MM.1S (cell line): ENCODE measurements around the gene ZNF550.
"Not testable (repeated sequence)": the region's sequence is repeated elsewhere in the genome, so short reads cannot be mapped to it uniquely, and the experiment has no call there.

ENCODE experiments used
- DNase-seq: peaks from one replicate; pipeline ENCODE4 v3.0.0-alpha.2; 2015
- H2AFZ ChIP-seq: fragments of 300-600 bp; sonication (generic); 2 replicates; pipeline ENCODE4 v1.6.0; 2016; ENCODE audit warnings: antibody characterized with exemption, low read length
- H3F3A ChIP-seq: fragments of 300-600 bp; sonication (generic); 2 replicates; pipeline ENCODE4 v1.6.1; 2016; ENCODE audit warnings: mild to moderate bottlenecking, antibody characterized with exemption, low read length, moderate library complexity, mixed read lengths; ENCODE audit not compliant: insufficient read depth
- H3K27ac ChIP-seq: fragments of 300-600 bp; sonication (generic); 2 replicates; pipeline ENCODE4 v1.5.1; 2016; ENCODE audit warnings: mild to moderate bottlenecking, low read length
- H3K27me3 ChIP-seq: fragments of 300-600 bp; sonication (generic); replicated peaks from 2 replicates; pipeline ENCODE4 v1.6.0; 2016; ENCODE audit warnings: low read length; ENCODE audit not compliant: insufficient read depth
- H3K36me3 ChIP-seq: fragments of 300-600 bp; sonication (generic); replicated peaks from 2 replicates; pipeline ENCODE4 v1.6.1; 2016; ENCODE audit warnings: mild to moderate bottlenecking, low read length, mixed read lengths; ENCODE audit not compliant: insufficient read depth
- H3K4me1 ChIP-seq: fragments of 300-600 bp; sonication (generic); 2 replicates; pipeline ENCODE4 v1.6.1; 2016; ENCODE audit warnings: low read length, mixed read lengths
- H3K4me2 ChIP-seq: fragments of 300-600 bp; sonication (generic); 2 replicates; pipeline ENCODE4 v1.6.0; 2016; ENCODE audit warnings: low read depth, low read length
- H3K4me3 ChIP-seq: fragments of 300-600 bp; sonication (generic); 2 replicates; pipeline ENCODE4 v1.5.1; 2016; ENCODE audit warnings: low read length, mixed read lengths
- H3K79me2 ChIP-seq: fragments of 300-600 bp; sonication (generic); 2 replicates; pipeline ENCODE4 v1.6.1; 2016; ENCODE audit warnings: mixed run types, low read length, mixed read lengths
- H3K9ac ChIP-seq: fragments of 300-600 bp; sonication (generic); 2 replicates; pipeline ENCODE4 v1.6.1; 2016; ENCODE audit warnings: low read length, mixed read lengths
- H3K9me2 ChIP-seq: fragments of 300-600 bp; sonication (generic); replicated peaks from 2 replicates; pipeline ENCODE4 v1.6.1; 2016; ENCODE audit warnings: mild to moderate bottlenecking, low read length, mixed read lengths; ENCODE audit not compliant: insufficient read depth
- H3K9me3 ChIP-seq: fragments of 300-600 bp; sonication (generic); replicated peaks from 2 replicates; pipeline ENCODE4 v1.6.1; 2016; ENCODE audit warnings: mild to moderate bottlenecking, low read length, mixed read lengths; ENCODE audit not compliant: insufficient read depth
- H4K20me1 ChIP-seq: fragments of 300-600 bp; sonication (generic); 2 replicates; pipeline ENCODE4 v1.6.1; 2016; ENCODE audit warnings: mild to moderate bottlenecking, low read length, moderate library complexity, mixed read lengths; ENCODE audit not compliant: insufficient read depth
- CTCF ChIP-seq: fragments of 300-600 bp; sonication (generic); IDR thresholded peaks from 2 replicates; pipeline ENCODE4 v1.5.1; 2016; ENCODE audit warnings: antibody characterized with exemption, low read length, mixed read lengths
- EZH2 ChIP-seq: fragments of 300-600 bp; sonication (generic); optimal IDR thresholded peaks from 2 replicates; pipeline ENCODE3; 2017; ENCODE audit warnings: low read depth, mild to moderate bottlenecking, antibody characterized with exemption, low read length, mixed read lengths
- EZH2phosphoT487 ChIP-seq: fragments of 300-600 bp; sonication (generic); IDR thresholded peaks from 2 replicates; pipeline ENCODE4 v1.6.1; 2018; ENCODE audit warnings: antibody characterized with exemption, low read length

ZNF550 gene

DNA sequence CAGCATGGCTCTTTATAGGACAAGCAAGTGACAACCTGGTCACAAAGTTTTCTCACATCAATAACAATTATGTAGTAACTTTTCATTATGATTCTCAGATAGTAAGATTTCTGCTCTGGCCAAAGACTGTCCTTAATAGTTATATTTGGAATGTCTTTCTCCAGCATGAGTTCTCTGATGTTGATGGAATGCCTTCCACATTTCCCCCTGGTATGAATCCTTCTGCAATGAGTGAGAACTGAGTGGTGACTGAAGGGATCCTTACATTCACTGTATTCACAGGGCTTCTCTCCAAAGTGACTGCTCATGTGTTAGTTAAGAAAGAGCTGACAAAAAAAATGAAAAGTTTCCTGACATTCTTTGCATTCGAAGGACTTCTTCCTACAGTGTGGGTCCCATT lies 13.2 kb downstream of the ZNF550 start:
- H3K4me3 ChIP-seq: no peak overlapping the region
- no peak overlapping the region for H3K9ac ChIP-seq
- H4K20me1 ChIP-seq: no peaks in the 10 kb centered on the region
- H3K9me3 ChIP-seq: no peaks in the 10 kb centered on the region
- no peaks in the 10 kb centered on the region for H3K4me1 ChIP-seq
- no peak overlapping the region for H2AFZ ChIP-seq
- no peak for DNase-seq
- no peaks in the 10 kb centered on the region for H3K79me2 ChIP-seq
- H3K9me2 ChIP-seq: no peaks in the 10 kb centered on the region
- H3K27ac ChIP-seq: no peak overlapping the region
- H3F3A ChIP-seq: no peaks in the 10 kb centered on the region
- TF ChIP-seq EZH2 (no peak), CTCF (no peak), EZH2phosphoT487 (no peak)
- H3K27me3 ChIP-seq: no peaks in the 10 kb centered on the region
- no peak overlapping the region for H3K4me2 ChIP-seq
- peaks cover 22% of the 10 kb centered on the region for H3K36me3 ChIP-seq

GRCh38 chr19:57537953-57538547 lies 21.6 kb downstream of the ZNF550 start:
- no peaks in the 10 kb centered on the region for H4K20me1 ChIP-seq
- H3F3A ChIP-seq: no peaks in the 10 kb centered on the region
- no peak overlapping the region for H3K9ac ChIP-seq
- H3K4me1 ChIP-seq: no peaks in the 10 kb centered on the region
- no peak for DNase-seq
- no peaks in the 10 kb centered on the region for H3K79me2 ChIP-seq
- H3K27me3 ChIP-seq: no peaks in the 10 kb centered on the region
- H3K4me3 ChIP-seq: no peak overlapping the region
- no peak overlapping the region for H3K27ac ChIP-seq
- H3K36me3 ChIP-seq: no peaks in the 10 kb centered on the region
- H3K4me2 ChIP-seq: no peak overlapping the region
- H2AFZ ChIP-seq: no peak overlapping the region
- H3K9me2 ChIP-seq: no peaks in the 10 kb centered on the region
- no peak for TF ChIP-seq CTCF
- TF ChIP-seq EZH2: no peak
- no peak for TF ChIP-seq EZH2phosphoT487
- no peaks in the 10 kb centered on the region; the same call in 1 of the 2 replicates for H3K9me3 ChIP-seq

- Histone ChIP-seq H3K4me1 (no peaks in the 10 kb centered on the region), H4K20me1 (no peaks in the 10 kb centered on the region), H3K4me3 (peak within 1 kb of the TSS; percentile 42; the same call in 1 of the 2 replicates), H3K9ac (no peak within 1 kb of the TSS), H3K4me2 (peak within 1 kb of the TSS; percentile 21; the same call in 1 of the 2 replicates), H3K79me2 (no peaks in the 10 kb centered on the region), H3K27ac (no peak within 1 kb of the TSS), H2AFZ (peak within 1 kb of the TSS; percentile 48; the same call in 1 of the 2 replicates), H3F3A (no peaks in the 10 kb centered on the region), H3K9me3 (no peaks in the 10 kb centered on the region; the same call in 1 of the 2 replicates), H3K36me3 (no peaks in the 10 kb centered on the region), H3K27me3 (no peaks in the 10 kb centered on the region), H3K9me2 (no peaks in the 10 kb centered on the region)
- peak; percentile 63 for DNase-seq
- no peak for TF ChIP-seq EZH2phosphoT487
- TF ChIP-seq CTCF: no peak
- TF ChIP-seq EZH2: no peak
Measured at GRCh38 chr19:57527136-57527881, 32.4 kb downstream of the ZNF550 start, which contains the start of gene ZNF549. Gene ZNF549, plus strand, starts transcription at chr19:57527356. Its CDS starts 218 bp downstream, at chr19:57527574.

DNA sequence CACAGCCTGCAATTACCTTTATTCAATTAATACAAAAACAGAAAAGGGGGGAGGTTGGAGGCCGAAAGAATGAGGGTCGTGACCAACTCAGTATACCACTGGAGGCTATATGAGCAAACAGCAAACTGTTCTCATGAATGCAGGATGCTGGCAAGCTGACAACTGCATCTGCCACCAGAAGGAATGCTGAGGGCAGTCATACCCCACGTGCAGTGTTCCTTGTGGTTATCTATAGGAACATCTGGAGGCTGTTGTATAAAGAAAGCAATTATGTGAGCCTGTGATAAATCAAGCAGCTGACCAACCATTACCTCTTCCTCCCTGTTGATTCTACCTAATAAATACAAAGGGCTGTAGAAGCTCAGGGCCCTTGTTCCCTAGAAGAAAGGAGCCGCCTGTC lies 41.6 kb downstream of the ZNF550 start:
- H3K9me2 ChIP-seq, H2AFZ ChIP-seq, H4K20me1 ChIP-seq, H3K27me3 ChIP-seq, H3F3A ChIP-seq, H3K4me2 ChIP-seq, H3K9ac ChIP-seq, H3K4me1 ChIP-seq, H3K36me3 ChIP-seq, H3K79me2 ChIP-seq, DNase-seq, H3K4me3 ChIP-seq, H3K9me3 ChIP-seq, H3K27ac ChIP-seq: not testable (repeated sequence)
